ENCODE measurements around the gene FAM156B.
"Not testable (repeated sequence)": the region's sequence is repeated elsewhere in the genome, so short reads cannot be mapped to it uniquely, and the experiment has no call there.

FAM156B gene

GRCh38 chrX:52896855-52897709 lies at the start of gene FAM156B:
Gene FAM156B, plus strand, starts transcription at chrX:52897330. Its CDS starts 9,896 bp downstream, at chrX:52907226.
- DNase-seq (ENCODE audit: low spot score), result not testable (repeated sequence)

- DNase-seq (ENCODE audit: low spot score), result no peak
These were observed 44.8 kb upstream of the FAM156B start for GRCh38 chrX:52852110-52852860.

- DNase-seq (ENCODE audit: low spot score), result not testable (repeated sequence)
These were observed 40.1 kb upstream of the FAM156B start for GRCh38 chrX:52856991-52857525.

GRCh38 chrX:52865343-52865998 lies 31.7 kb upstream of the FAM156B start:
- DNase-seq (ENCODE audit: low spot score), result no peak

GRCh38 chrX:52867610-52868348 lies 29.4 kb upstream of the FAM156B start, which contains the start of gene XAGE3:
Gene XAGE3, minus strand, starts transcription at chrX:52868083. Its CDS starts 950 bp downstream, at chrX:52867133.
- DNase-seq (ENCODE audit: low spot score), result no peak

- DNase-seq (ENCODE audit: low spot score), result no peak
These were observed 27.1 kb upstream of the FAM156B start for GRCh38 chrX:52870046-52870445.

GRCh38 chrX:52873825-52874224 lies 23.3 kb upstream of the FAM156B start:
- DNase-seq (ENCODE audit: low spot score), result not testable (repeated sequence)

- no peak for DNase-seq (ENCODE audit: low spot score)
These were observed 22.5 kb upstream of the FAM156B start for GRCh38 chrX:52874661-52875060.

GRCh38 chrX:52875436-52875835 lies 21.7 kb upstream of the FAM156B start:
- not testable (repeated sequence) for DNase-seq (ENCODE audit: low spot score)

GRCh38 chrX:52876386-52876785 lies 20.7 kb upstream of the FAM156B start:
- DNase-seq (ENCODE audit: low spot score), result not testable (repeated sequence)

GRCh38 chrX:52887459-52887858 lies 9.7 kb upstream of the FAM156B start:
- not testable (repeated sequence) for DNase-seq (ENCODE audit: low spot score)

- DNase-seq (ENCODE audit: low spot score), result not testable (repeated sequence)
These were observed 9.0 kb upstream of the FAM156B start for GRCh38 chrX:52888090-52888489.

- DNase-seq (ENCODE audit: low spot score), result not testable (repeated sequence)
These were observed 692 bp upstream of the FAM156B start for GRCh38 chrX:52896438-52896837.

GRCh38 chrX:52905531-52905930 lies 8.4 kb downstream of the FAM156B start:
- not testable (repeated sequence) for DNase-seq (ENCODE audit: low spot score)

- DNase-seq (ENCODE audit: low spot score), result not testable (repeated sequence)
These were observed 8.9 kb downstream of the FAM156B start for GRCh38 chrX:52906072-52906471.

GRCh38 chrX:52907137-52907536 lies 10.0 kb downstream of the FAM156B start:
- not testable (repeated sequence) for DNase-seq (ENCODE audit: low spot score)

GRCh38 chrX:52907900-52908299 lies 10.8 kb downstream of the FAM156B start:
- not testable (repeated sequence) for DNase-seq (ENCODE audit: low spot score)

GRCh38 chrX:52909313-52909969 lies 12.3 kb downstream of the FAM156B start:
- not testable (repeated sequence) for DNase-seq (ENCODE audit: low spot score)

GRCh38 chrX:52913681-52914080 lies 16.6 kb downstream of the FAM156B start:
- not testable (repeated sequence) for DNase-seq (ENCODE audit: low spot score)

- DNase-seq (ENCODE audit: low spot score), result not testable (repeated sequence)
These were observed 17.6 kb downstream of the FAM156B start for GRCh38 chrX:52914704-52915103.

Data from COLO829 (cell line).